Spleen (tissue), 7 donors: ENCODE results near the gene GRM5.

Experiments
- CTCF ChIP-seq, 11 experiments: fragments of 200-600 bp in 7 of 11; fragments of 450-650 bp in 4 of 11; sonication (generic) in 4 of 11; IDR thresholded peaks in 8 of 11; conservative IDR thresholded peaks in 3 of 11; 1 replicate in 7 of 11; 2 replicates in 4 of 11; pipeline versions ENCODE4 v1.4.0 to v1.8.0; 2016 to 2021; ENCODE audit warnings: antibody characterized with exemption in 11 of 11, inconsistent platforms in 4 of 11, mild to moderate bottlenecking in 1 of 11
- POLR2A ChIP-seq, 3 donors: fragments of 450-650 bp; IDR thresholded peaks; one replicate each; pipeline ENCODE4 v1.5.1; 2017; ENCODE audit warnings: antibody characterized with exemption in 3 of 3, mild to moderate bottlenecking in 1 of 3
- donor health status: DM: no; HTN: no; CAD: no; lungs with moderate emphysema.
- donor health status: DM: no; HTN: no; CAD: no.
- donor health status: DM: no; HTN: no; CAD: no.

- TF ChIP-seq POLR2A (IDR thresholded peaks at IDR 0.05) (no peak), CTCF (IDR thresholded peaks at IDR 0.05 in 8 of 11, conservative IDR thresholded peaks at IDR 0.05 in 3 of 11) (no peak)
Observed at GRCh38 chr11:88618327-88619070, 447.3 kb downstream of the GRM5 start.
